Stimulated activated naive CD8-positive, alpha-beta T cell treated with anti-CD3 and anti-CD28 coated beads, Interleukin-15, Interleukin-2, amounts not matched to agents 100 ng/mL and 50 ng/mL, for 24 hours (primary cell): ENCODE results near the gene NGEF.

Experiments used
- H3K27ac Mint-ChIP-seq: one replicate; pipeline ENCODE4 v1.8.0; 2021; ENCODE audit warnings: mild to moderate bottlenecking, mixed read lengths
- H3K27me3 Mint-ChIP-seq: one replicate; pipeline ENCODE4 v1.8.0; 2021; ENCODE audit warnings: mixed read lengths
- H3K36me3 Mint-ChIP-seq: one replicate; pipeline ENCODE4 v1.8.0; 2021; ENCODE audit warnings: low read depth, mixed read lengths
- H3K4me1 Mint-ChIP-seq: one replicate; pipeline ENCODE4 v1.8.0; 2021; ENCODE audit warnings: low read depth, mixed read lengths
- H3K4me3 Mint-ChIP-seq: one replicate; pipeline ENCODE4 v1.8.0; 2021; ENCODE audit warnings: mild to moderate bottlenecking, mixed read lengths
- H3K9me3 Mint-ChIP-seq: one replicate; pipeline ENCODE4 v1.8.0; 2021; ENCODE audit warnings: mixed read lengths

Gene NGEF

DNA sequence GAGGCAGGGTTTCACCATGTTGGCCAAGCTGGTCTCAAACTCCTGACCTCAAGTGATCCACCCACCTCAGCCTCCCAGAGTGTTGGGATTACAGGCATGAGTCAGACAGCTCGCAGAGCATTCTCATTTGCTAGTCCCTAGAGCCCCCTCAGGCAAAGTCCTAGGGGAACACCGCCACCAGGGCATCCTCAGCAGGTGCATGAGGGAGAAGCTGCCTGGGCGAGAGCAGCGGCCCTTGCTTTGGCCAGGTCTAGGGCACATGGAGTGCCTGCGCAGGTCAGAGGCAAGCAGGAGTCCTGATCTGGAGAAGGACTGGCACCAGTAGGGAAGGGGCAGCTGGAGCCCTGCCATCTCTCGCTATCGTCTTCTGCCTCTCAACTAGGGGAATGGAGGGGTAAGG is 32.4 kb downstream of the NGEF start:
- peaks cover 14% of the 10 kb centered on the region for H3K27me3 Mint-ChIP-seq
- no peaks in the 10 kb centered on the region for H3K4me1 Mint-ChIP-seq
- no peaks in the 10 kb centered on the region for H3K36me3 Mint-ChIP-seq
- H3K9me3 Mint-ChIP-seq, result no peaks in the 10 kb centered on the region
- H3K4me3 Mint-ChIP-seq, result no peak overlapping the region
- H3K27ac Mint-ChIP-seq, result no peak overlapping the region

GRCh38 chr2:232979871-232980461 is 33.1 kb downstream of the NGEF start:
- no peaks in the 10 kb centered on the region for H3K4me1 Mint-ChIP-seq
- no peaks in the 10 kb centered on the region for H3K36me3 Mint-ChIP-seq
- peaks cover 11% of the 10 kb centered on the region for H3K27me3 Mint-ChIP-seq
- no peak overlapping the region for H3K27ac Mint-ChIP-seq
- H3K9me3 Mint-ChIP-seq, result no peaks in the 10 kb centered on the region
- H3K4me3 Mint-ChIP-seq, result no peak overlapping the region

- Mint-ChIP-seq H3K27ac (no peak overlapping the region), H3K4me1 (no peaks in the 10 kb centered on the region), H3K9me3 (no peaks in the 10 kb centered on the region), H3K36me3 (no peaks in the 10 kb centered on the region), H3K27me3 (no peaks in the 10 kb centered on the region), H3K4me3 (no peak overlapping the region)
These were observed 35.6 kb downstream of the NGEF start for GRCh38 chr2:232977438-232977971.

GRCh38 chr2:232976666-232977437 is 36.2 kb downstream of the NGEF start:
- no peak overlapping the region for H3K4me3 Mint-ChIP-seq
- no peaks in the 10 kb centered on the region for H3K9me3 Mint-ChIP-seq
- no peaks in the 10 kb centered on the region for H3K36me3 Mint-ChIP-seq
- no peaks in the 10 kb centered on the region for H3K4me1 Mint-ChIP-seq
- H3K27me3 Mint-ChIP-seq, result no peaks in the 10 kb centered on the region
- no peak overlapping the region for H3K27ac Mint-ChIP-seq

GRCh38 chr2:232976176-232976575 is 36.9 kb downstream of the NGEF start:
- no peak overlapping the region for H3K27ac Mint-ChIP-seq
- no peaks in the 10 kb centered on the region for H3K27me3 Mint-ChIP-seq
- H3K4me3 Mint-ChIP-seq, result no peak overlapping the region
- H3K36me3 Mint-ChIP-seq, result no peaks in the 10 kb centered on the region
- no peaks in the 10 kb centered on the region for H3K4me1 Mint-ChIP-seq
- H3K9me3 Mint-ChIP-seq, result no peaks in the 10 kb centered on the region

DNA sequence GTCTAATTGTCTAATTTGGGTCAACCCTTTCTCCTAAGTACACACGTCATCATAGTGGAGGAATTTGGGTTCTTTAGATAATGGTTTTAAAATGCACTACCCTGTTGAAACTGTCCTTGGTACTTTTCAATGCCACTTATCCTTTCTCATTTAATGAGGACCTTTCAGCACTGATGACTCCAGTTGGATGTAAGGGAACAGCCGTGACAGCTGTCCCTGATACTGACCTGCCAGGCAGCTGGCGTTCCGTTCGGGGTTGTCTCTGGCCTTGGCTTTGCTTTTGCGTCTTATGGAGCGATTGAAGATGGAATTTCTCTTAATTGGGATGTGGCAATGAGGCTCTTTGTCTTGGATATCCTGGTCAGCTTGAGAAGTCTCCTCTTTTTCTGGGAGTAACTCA is 38.7 kb downstream of the NGEF start:
- Mint-ChIP-seq H3K9me3 (no peaks in the 10 kb centered on the region), H3K4me1 (no peaks in the 10 kb centered on the region), H3K36me3 (no peaks in the 10 kb centered on the region), H3K27ac (no peak overlapping the region), H3K4me3 (no peak overlapping the region), H3K27me3 (peaks cover 3% of the 10 kb centered on the region)

- Mint-ChIP-seq H3K36me3 (no peaks in the 10 kb centered on the region), H3K4me3 (no peak overlapping the region), H3K27me3 (peaks cover 6% of the 10 kb centered on the region), H3K27ac (no peak overlapping the region), H3K9me3 (no peaks in the 10 kb centered on the region), H3K4me1 (no peaks in the 10 kb centered on the region)
These were observed 39.3 kb downstream of the NGEF start for GRCh38 chr2:232973796-232974195.

DNA sequence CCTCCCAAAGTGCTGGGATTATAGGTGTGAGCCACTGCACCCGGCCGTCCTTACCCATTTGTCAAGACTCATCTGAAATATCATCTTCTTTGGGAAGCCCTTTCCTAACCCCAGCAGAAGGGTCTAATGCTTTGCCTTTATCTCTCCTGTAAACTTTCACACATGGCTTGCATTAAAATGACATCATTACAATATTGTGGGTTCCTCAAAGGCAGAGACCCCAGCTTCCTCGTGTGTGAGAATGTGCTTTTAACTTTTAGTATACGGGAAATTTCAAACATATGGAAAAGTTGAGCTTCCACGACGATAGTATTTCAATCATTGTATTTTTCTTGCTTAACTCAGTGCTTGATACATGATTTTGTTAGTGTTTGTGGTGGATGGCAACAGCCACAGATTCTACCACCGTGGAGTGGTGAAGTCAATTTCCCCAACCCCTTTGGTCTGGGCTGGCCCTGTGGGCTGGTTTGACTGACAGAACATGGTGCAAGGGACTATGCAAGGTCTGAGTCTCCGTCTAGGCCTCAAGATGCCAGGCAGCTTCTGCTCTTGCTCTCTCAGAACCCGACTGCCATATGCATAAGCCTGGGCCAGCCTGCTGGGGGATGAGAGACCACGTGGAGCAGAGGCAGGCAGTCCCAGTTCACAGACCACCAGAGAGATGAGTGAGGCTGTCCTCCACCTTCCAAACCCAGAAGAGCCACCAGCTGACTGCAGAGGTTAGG is 39.9 kb downstream of the NGEF start:
- H3K4me3 Mint-ChIP-seq, result no peak overlapping the region
- H3K9me3 Mint-ChIP-seq, result no peaks in the 10 kb centered on the region
- H3K36me3 Mint-ChIP-seq, result no peaks in the 10 kb centered on the region
- no peaks in the 10 kb centered on the region for H3K4me1 Mint-ChIP-seq
- peaks cover 7% of the 10 kb centered on the region for H3K27me3 Mint-ChIP-seq
- no peak overlapping the region for H3K27ac Mint-ChIP-seq

- no peaks in the 10 kb centered on the region for H3K4me1 Mint-ChIP-seq
- H3K9me3 Mint-ChIP-seq, result no peaks in the 10 kb centered on the region
- H3K36me3 Mint-ChIP-seq, result no peaks in the 10 kb centered on the region
- H3K4me3 Mint-ChIP-seq, result no peak overlapping the region
- H3K27me3 Mint-ChIP-seq, result peaks cover 7% of the 10 kb centered on the region
- H3K27ac Mint-ChIP-seq, result no peak overlapping the region
These were observed 41.3 kb downstream of the NGEF start for GRCh38 chr2:232971744-232972143.

- Mint-ChIP-seq H3K4me1 (no peaks in the 10 kb centered on the region), H3K27me3 (peaks cover 7% of the 10 kb centered on the region), H3K27ac (no peak overlapping the region), H3K36me3 (no peaks in the 10 kb centered on the region), H3K9me3 (no peaks in the 10 kb centered on the region), H3K4me3 (no peak overlapping the region)
These were observed 43.0 kb downstream of the NGEF start for GRCh38 chr2:232970051-232970450.

DNA sequence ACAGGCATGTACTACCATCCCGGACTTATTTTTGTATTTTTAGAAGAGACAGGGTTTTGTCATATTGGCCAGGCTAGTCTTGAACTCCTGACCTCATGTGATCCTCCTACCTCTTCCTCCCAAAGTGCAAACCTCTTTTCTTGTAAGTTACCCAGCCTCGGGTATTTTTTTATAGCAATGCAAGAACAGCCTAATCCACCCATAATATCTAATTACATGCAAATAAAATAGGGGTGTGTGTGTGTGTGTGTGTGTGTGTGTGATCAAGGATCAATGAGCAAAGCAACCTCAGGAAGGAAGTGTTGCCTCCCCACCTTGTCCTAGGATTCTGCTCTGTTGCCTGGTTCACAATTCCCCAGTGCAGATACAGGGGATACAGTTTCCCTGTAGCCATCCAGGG is 45.6 kb downstream of the NGEF start:
- Mint-ChIP-seq H3K27ac (no peak overlapping the region), H3K9me3 (no peaks in the 10 kb centered on the region), H3K27me3 (peaks cover 7% of the 10 kb centered on the region), H3K4me1 (no peaks in the 10 kb centered on the region), H3K36me3 (no peaks in the 10 kb centered on the region), H3K4me3 (no peak overlapping the region)

DNA sequence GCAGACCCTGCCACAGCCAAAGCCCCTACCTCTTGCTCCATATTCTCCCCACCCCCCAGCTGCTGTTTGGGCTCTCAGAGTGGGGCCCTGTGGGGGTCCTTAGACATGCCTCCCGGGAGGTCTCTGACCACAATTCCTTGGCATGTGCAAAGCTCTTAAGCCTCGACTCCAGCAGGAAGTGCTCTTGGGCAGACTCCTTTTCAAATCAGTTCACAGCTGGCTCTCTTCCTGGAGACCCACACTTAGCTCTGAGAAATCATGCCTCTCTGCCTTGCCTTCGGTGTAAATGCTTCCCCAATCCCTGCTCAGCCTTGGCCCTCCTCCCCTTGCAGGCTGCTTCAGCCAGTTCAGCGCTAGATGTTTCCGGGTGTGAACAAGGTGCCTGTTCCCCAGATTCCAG is 46.9 kb downstream of the NGEF start:
- no peaks in the 10 kb centered on the region for H3K9me3 Mint-ChIP-seq
- no peaks in the 10 kb centered on the region for H3K4me1 Mint-ChIP-seq
- H3K27ac Mint-ChIP-seq, result no peak overlapping the region
- H3K27me3 Mint-ChIP-seq, result peaks cover 7% of the 10 kb centered on the region
- no peaks in the 10 kb centered on the region for H3K36me3 Mint-ChIP-seq
- no peak overlapping the region for H3K4me3 Mint-ChIP-seq

DNA sequence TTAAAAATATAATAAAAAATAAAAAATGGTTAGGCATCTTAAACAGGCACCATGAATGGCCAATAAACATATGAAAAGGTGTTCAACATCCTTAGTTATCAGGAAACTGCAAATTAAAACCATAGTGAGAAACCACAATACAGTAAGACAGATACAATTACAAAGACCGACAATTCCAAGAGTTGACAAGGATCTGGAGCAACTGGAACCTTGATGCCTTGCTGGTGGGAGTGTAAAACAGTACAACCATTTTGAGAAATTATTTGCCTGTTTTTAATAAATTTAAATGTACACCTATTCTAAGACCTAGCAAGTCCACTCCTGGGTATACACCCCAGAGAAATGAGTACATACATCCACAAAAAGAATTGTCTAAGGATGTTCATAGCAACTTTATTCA is 49.1 kb downstream of the NGEF start:
- H3K9me3 Mint-ChIP-seq, result no peaks in the 10 kb centered on the region
- H3K4me1 Mint-ChIP-seq, result no peaks in the 10 kb centered on the region
- no peak overlapping the region for H3K4me3 Mint-ChIP-seq
- peaks cover 6% of the 10 kb centered on the region for H3K27me3 Mint-ChIP-seq
- H3K36me3 Mint-ChIP-seq, result no peaks in the 10 kb centered on the region
- H3K27ac Mint-ChIP-seq, result no peak overlapping the region

DNA sequence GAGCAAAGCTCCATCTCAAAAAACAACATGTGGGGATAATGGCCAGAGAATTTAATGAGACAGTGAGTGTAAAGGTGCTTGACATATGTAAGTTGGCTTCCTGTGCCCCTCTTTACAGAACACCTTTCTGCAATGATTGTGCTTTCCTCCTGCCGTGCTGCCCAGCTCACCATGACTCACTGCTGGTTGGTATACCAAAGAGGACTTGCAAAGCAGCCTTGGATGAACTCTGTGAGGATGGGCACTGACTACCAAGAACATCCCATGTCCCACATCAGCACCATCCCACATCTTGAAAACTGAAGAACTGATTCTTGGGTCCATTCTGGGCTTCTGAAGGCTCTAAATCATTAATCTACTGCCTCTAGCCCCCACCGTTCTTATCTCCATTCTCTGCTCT is 52.2 kb downstream of the NGEF start:
- Mint-ChIP-seq H3K27me3 (peaks cover 4% of the 10 kb centered on the region), H3K36me3 (no peaks in the 10 kb centered on the region), H3K9me3 (no peaks in the 10 kb centered on the region), H3K4me1 (peaks cover 6% of the 10 kb centered on the region), H3K4me3 (no peak overlapping the region), H3K27ac (no peak overlapping the region)

GRCh38 chr2:232959139-232959538 is 53.9 kb downstream of the NGEF start:
- H3K27ac Mint-ChIP-seq, result no peak overlapping the region
- H3K4me3 Mint-ChIP-seq, result no peak overlapping the region
- peaks cover 6% of the 10 kb centered on the region for H3K4me1 Mint-ChIP-seq
- H3K27me3 Mint-ChIP-seq, result peaks cover 4% of the 10 kb centered on the region
- H3K9me3 Mint-ChIP-seq, result no peaks in the 10 kb centered on the region
- no peaks in the 10 kb centered on the region for H3K36me3 Mint-ChIP-seq
